ENCODE results near the gene PLEKHS1. TPM values are rescaled to one million over a fixed set of nuclear protein-coding genes. Genes with fewer than 3 reads are reported as not detected.
A peak's percentile ranks its signal among the peaks of the same experiment; 100 is the strongest.

Gene PLEKHS1
- total RNA-seq = not detected in 2 replicates

- DNase-seq (ENCODE audit: low read depth, low spot score) = no peak
Measured at GRCh38 chr10:113751181-113751732, at the start of gene PLEKHS1. Gene PLEKHS1, plus strand, starts transcription at chr10:113751682. Its CDS starts 3,596 bp downstream, at chr10:113755278.

- DNase-seq (ENCODE audit: low read depth, low spot score) = peak; percentile 10
Measured at GRCh38 chr10:113704637-113705343, 46.7 kb upstream of the PLEKHS1 start.

- DNase-seq (ENCODE audit: low read depth, low spot score) = no peak
Measured at GRCh38 chr10:113705344-113705652, 46.2 kb upstream of the PLEKHS1 start.

- DNase-seq (ENCODE audit: low read depth, low spot score) = no peak
Measured at GRCh38 chr10:113706623-113707022, 44.9 kb upstream of the PLEKHS1 start.

- no peak for DNase-seq (ENCODE audit: low read depth, low spot score)
Measured at GRCh38 chr10:113708640-113709039, 42.8 kb upstream of the PLEKHS1 start.

GRCh38 chr10:113709221-113709838 lies 42.2 kb upstream of the PLEKHS1 start:
- no peak for DNase-seq (ENCODE audit: low read depth, low spot score)

- no peak for DNase-seq (ENCODE audit: low read depth, low spot score)
Measured at GRCh38 chr10:113711142-113711541, 40.3 kb upstream of the PLEKHS1 start.

GRCh38 chr10:113712024-113712423 lies 39.5 kb upstream of the PLEKHS1 start:
- no peak for DNase-seq (ENCODE audit: low read depth, low spot score)

GRCh38 chr10:113712755-113713639 lies 38.5 kb upstream of the PLEKHS1 start:
- DNase-seq (ENCODE audit: low read depth, low spot score) = no peak

- DNase-seq (ENCODE audit: low read depth, low spot score) = no peak
Measured at GRCh38 chr10:113713640-113713982, 37.9 kb upstream of the PLEKHS1 start.

GRCh38 chr10:113716109-113716910 lies 35.2 kb upstream of the PLEKHS1 start:
- no peak for DNase-seq (ENCODE audit: low read depth, low spot score)

- no peak for DNase-seq (ENCODE audit: low read depth, low spot score)
Measured at GRCh38 chr10:113718969-113719822, 32.3 kb upstream of the PLEKHS1 start.

- DNase-seq (ENCODE audit: low read depth, low spot score) = no peak
Measured at GRCh38 chr10:113720386-113720785, 31.1 kb upstream of the PLEKHS1 start.

- DNase-seq (ENCODE audit: low read depth, low spot score) = no peak
Measured at GRCh38 chr10:113732160-113732881, 19.2 kb upstream of the PLEKHS1 start.

- no peak for DNase-seq (ENCODE audit: low read depth, low spot score)
Measured at GRCh38 chr10:113732966-113733365, 18.5 kb upstream of the PLEKHS1 start.

GRCh38 chr10:113733635-113734034 lies 17.8 kb upstream of the PLEKHS1 start:
- no peak for DNase-seq (ENCODE audit: low read depth, low spot score)

- DNase-seq (ENCODE audit: low read depth, low spot score) = no peak
Measured at GRCh38 chr10:113735913-113736312, 15.6 kb upstream of the PLEKHS1 start.

GRCh38 chr10:113736576-113736975 lies 14.9 kb upstream of the PLEKHS1 start:
- no peak for DNase-seq (ENCODE audit: low read depth, low spot score)

- no peak for DNase-seq (ENCODE audit: low read depth, low spot score)
Measured at GRCh38 chr10:113739031-113739430, 12.5 kb upstream of the PLEKHS1 start.

- no peak for DNase-seq (ENCODE audit: low read depth, low spot score)
Measured at GRCh38 chr10:113739577-113739976, 11.9 kb upstream of the PLEKHS1 start.
